Stimulated activated CD4-positive, alpha-beta T cell treated with anti-CD3 and anti-CD28 coated beads, Interleukin-1b, Interleukin-23, amount 100 ng/mL, for 24 hours (primary cell): Measurements from ENCODE around the gene VEGFA.

Experiments used
- DNase-seq, 4 experiments: peaks; one replicate each; pipeline ENCODE4 v3.0.0-alpha.2; 2020; ENCODE audit warnings: low read depth in 4 of 4, low spot score in 1 of 4

Gene VEGFA

GRCh38 chr6:43784049-43784855 is 14.2 kb downstream of the VEGFA start:
- no peak for DNase-seq

- no peak for DNase-seq
These were observed 15.3 kb downstream of the VEGFA start for GRCh38 chr6:43785220-43785752.

GRCh38 chr6:43785904-43786303 is 15.9 kb downstream of the VEGFA start:
- DNase-seq, result no peak

GRCh38 chr6:43786664-43787329 is 16.8 kb downstream of the VEGFA start:
- no peak for DNase-seq

- no peak for DNase-seq
These were observed 18.3 kb downstream of the VEGFA start for GRCh38 chr6:43788301-43788700.

- no peak for DNase-seq
These were observed 19.4 kb downstream of the VEGFA start for GRCh38 chr6:43789447-43789846.

- DNase-seq, result no peak
These were observed 20.0 kb downstream of the VEGFA start for GRCh38 chr6:43790031-43790430.

GRCh38 chr6:43791745-43792422 is 21.9 kb downstream of the VEGFA start:
- DNase-seq, result no peak

GRCh38 chr6:43793154-43793874 is 23.3 kb downstream of the VEGFA start:
- no peak for DNase-seq

GRCh38 chr6:43793875-43794242 is 23.8 kb downstream of the VEGFA start:
- no peak for DNase-seq

GRCh38 chr6:43795421-43795820 is 25.4 kb downstream of the VEGFA start:
- no peak for DNase-seq

- no peak for DNase-seq
These were observed 26.2 kb downstream of the VEGFA start for GRCh38 chr6:43796168-43796567.

- DNase-seq, result no peak
These were observed 27.2 kb downstream of the VEGFA start for GRCh38 chr6:43796903-43797890.

- DNase-seq, result no peak
These were observed 27.9 kb downstream of the VEGFA start for GRCh38 chr6:43797919-43798318.

GRCh38 chr6:43798688-43799444 is 28.9 kb downstream of the VEGFA start:
- no peak for DNase-seq

GRCh38 chr6:43799551-43800297 is 29.7 kb downstream of the VEGFA start:
- DNase-seq, result no peak

- DNase-seq, result no peak
These were observed 30.2 kb downstream of the VEGFA start for GRCh38 chr6:43800298-43800623.

GRCh38 chr6:43800746-43801494 is 30.9 kb downstream of the VEGFA start:
- no peak for DNase-seq
